SK-N-SH treated with all-trans-retinoic acid at 6 μM for 48 hours (cell line): Measurements from ENCODE around the gene ZBTB5.
"Not testable (repeated sequence)": the region's sequence is repeated elsewhere in the genome, so short reads cannot be mapped to it uniquely, and the experiment has no call there.

Source experiments
- ATAC-seq: fragments of 200-7000 bp; cut with Tn5 transposase; 3 replicates; pipeline ENCODE4 v1.9.1; 2020; ENCODE audit warnings: mild to moderate bottlenecking, moderate library complexity
- ARNTL ChIP-seq: fragments of 450-650 bp; formaldehyde crosslinking; IDR thresholded peaks from 2 replicates; pipeline ENCODE4 v1.5.0; 2020; ENCODE audit warnings: low read depth, mild to moderate bottlenecking, moderate library complexity, borderline replicate concordance
- BACH2 ChIP-seq: fragments of 250-450 bp; sonication (Bioruptor Pico); IDR thresholded peaks from 2 replicates; pipeline ENCODE4 v1.9.0; 2021; ENCODE audit warnings: mild to moderate bottlenecking, borderline replicate concordance
- CSDC2 ChIP-seq: fragments of 250-450 bp; sonication (Bioruptor Pico); IDR thresholded peaks from 2 replicates; pipeline ENCODE4 v1.5.0; 2020; ENCODE audit warnings: mild to moderate bottlenecking, moderate library complexity
- ESRRG ChIP-seq: fragments of 250-450 bp; sonication (Bioruptor Pico); IDR thresholded peaks from 2 replicates; pipeline ENCODE4 v1.6.1; 2021; ENCODE audit warnings: mild to moderate bottlenecking
- GLIS3 ChIP-seq: fragments of 250-450 bp; sonication (Bioruptor Pico); IDR thresholded peaks from 2 replicates; pipeline ENCODE4 v1.5.0; 2020; ENCODE audit warnings: mild to moderate bottlenecking, moderate library complexity
- ISL1 ChIP-seq: fragments of 250-450 bp; sonication (Bioruptor Pico); IDR thresholded peaks from 2 replicates; pipeline ENCODE4 v2.1.2; 2022; ENCODE audit warnings: mild to moderate bottlenecking, moderate library complexity
- PATZ1 ChIP-seq: fragments of 250-450 bp; sonication (Bioruptor Pico); IDR thresholded peaks from 2 replicates; pipeline ENCODE4 v1.8.0; 2020; ENCODE audit warnings: mild to moderate bottlenecking, moderate library complexity, borderline replicate concordance
- PPARA ChIP-seq: fragments of 250-450 bp; sonication (Bioruptor Pico); IDR thresholded peaks from 2 replicates; pipeline ENCODE4 v1.5.0; 2020; ENCODE audit warnings: mild to moderate bottlenecking, borderline replicate concordance
- RARB ChIP-seq: fragments of 250-450 bp; sonication (Bioruptor Pico); IDR thresholded peaks from 2 replicates; pipeline ENCODE4 v1.8.0; 2021; ENCODE audit warnings: mild to moderate bottlenecking, moderate library complexity
- SNAI2 ChIP-seq: fragments of 250-450 bp; sonication (Bioruptor Pico); IDR thresholded peaks from 2 replicates; pipeline ENCODE4 v1.5.0; 2020; ENCODE audit warnings: mild to moderate bottlenecking, moderate library complexity
- TCF4 ChIP-seq: fragments of 250-450 bp; sonication (Bioruptor Pico); IDR thresholded peaks from 2 replicates; pipeline ENCODE4 v1.8.0; 2021; ENCODE audit warnings: mild to moderate bottlenecking, moderate library complexity, borderline replicate concordance
- TSHZ2 ChIP-seq: fragments of 250-450 bp; sonication (Bioruptor Pico); IDR thresholded peaks from 2 replicates; pipeline ENCODE4 v1.5.0; 2020; ENCODE audit warnings: mild to moderate bottlenecking, moderate library complexity
- ZC3H10 ChIP-seq: fragments of 250-450 bp; sonication (Bioruptor Pico); IDR thresholded peaks from 2 replicates; pipeline ENCODE4 v1.5.1; 2021; ENCODE audit warnings: mild to moderate bottlenecking, moderate library complexity
- ZFP30 ChIP-seq: fragments of 450-650 bp; formaldehyde crosslinking; IDR thresholded peaks from 2 replicates; pipeline ENCODE4 v1.5.0; 2022; ENCODE audit warnings: mild to moderate bottlenecking, moderate library complexity
- ZNF565 ChIP-seq: fragments of 450-650 bp; formaldehyde crosslinking; conservative IDR thresholded peaks from 2 replicates; pipeline ENCODE4 v1.5.0; 2020; ENCODE audit warnings: low read depth, mild to moderate bottlenecking, moderate library complexity
- ZNF70 ChIP-seq: fragments of 450-650 bp; formaldehyde crosslinking; IDR thresholded peaks from 2 replicates; pipeline ENCODE4 v1.5.0; 2020; ENCODE audit warnings: mild to moderate bottlenecking, moderate library complexity
- TF ChIP-seq, protein P1 (sequence below): fragments of 250-450 bp; sonication (Bioruptor Pico); IDR thresholded peaks from 2 replicates; pipeline ENCODE4 v1.5.1; 2021; ENCODE audit warnings: mild to moderate bottlenecking, moderate library complexity

Gene ZBTB5, protein sequence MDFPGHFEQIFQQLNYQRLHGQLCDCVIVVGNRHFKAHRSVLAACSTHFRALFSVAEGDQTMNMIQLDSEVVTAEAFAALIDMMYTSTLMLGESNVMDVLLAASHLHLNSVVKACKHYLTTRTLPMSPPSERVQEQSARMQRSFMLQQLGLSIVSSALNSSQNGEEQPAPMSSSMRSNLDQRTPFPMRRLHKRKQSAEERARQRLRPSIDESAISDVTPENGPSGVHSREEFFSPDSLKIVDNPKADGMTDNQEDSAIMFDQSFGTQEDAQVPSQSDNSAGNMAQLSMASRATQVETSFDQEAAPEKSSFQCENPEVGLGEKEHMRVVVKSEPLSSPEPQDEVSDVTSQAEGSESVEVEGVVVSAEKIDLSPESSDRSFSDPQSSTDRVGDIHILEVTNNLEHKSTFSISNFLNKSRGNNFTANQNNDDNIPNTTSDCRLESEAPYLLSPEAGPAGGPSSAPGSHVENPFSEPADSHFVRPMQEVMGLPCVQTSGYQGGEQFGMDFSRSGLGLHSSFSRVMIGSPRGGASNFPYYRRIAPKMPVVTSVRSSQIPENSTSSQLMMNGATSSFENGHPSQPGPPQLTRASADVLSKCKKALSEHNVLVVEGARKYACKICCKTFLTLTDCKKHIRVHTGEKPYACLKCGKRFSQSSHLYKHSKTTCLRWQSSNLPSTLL

GRCh38 chr9:37465249-37466036, at the start of gene ZBTB5:
Gene ZBTB5 (minus strand): TSS chr9:37465450. CDS start chr9:37442551, 22,899 bp downstream.
- ATAC-seq: peak; percentile 86

DNA sequence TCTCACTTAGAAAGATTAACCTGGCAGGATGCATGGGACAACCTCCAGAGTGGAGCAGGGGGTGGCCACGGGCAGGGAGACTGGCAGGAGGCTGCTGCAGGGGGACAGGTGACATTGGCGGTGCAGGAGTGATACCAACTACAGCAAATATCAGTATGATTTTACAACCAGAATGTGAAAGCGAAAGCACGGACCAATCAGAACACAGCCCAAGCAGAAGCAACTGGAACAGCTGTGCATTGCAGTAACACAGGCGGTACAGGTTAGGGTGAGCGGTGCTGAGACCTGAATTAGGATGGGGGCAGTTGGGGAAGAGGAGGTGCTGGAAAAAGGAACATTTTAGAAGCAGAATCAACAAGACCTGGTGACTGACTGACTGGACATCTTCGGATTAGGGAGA, 49.7 kb upstream of the ZBTB5 start:
- ATAC-seq: no peak
- TF ChIP-seq TSHZ2 (CRISPR knock-in tag) (no peak), ESRRG (no peak), PPARA (CRISPR knock-in tag) (no peak), CSDC2 (CRISPR knock-in tag) (no peak), ZNF70 (no peak), ZC3H10 (no peak), TCF4 (CRISPR knock-in tag) (no peak), GLIS3 (no peak), SNAI2 (CRISPR knock-in tag) (no peak), RARB (CRISPR knock-in tag) (no peak), ZFP30 (no peak), ARNTL (CRISPR knock-in tag) (no peak), BACH2 (CRISPR knock-in tag) (no peak)
- TF ChIP-seq, protein P1, sequence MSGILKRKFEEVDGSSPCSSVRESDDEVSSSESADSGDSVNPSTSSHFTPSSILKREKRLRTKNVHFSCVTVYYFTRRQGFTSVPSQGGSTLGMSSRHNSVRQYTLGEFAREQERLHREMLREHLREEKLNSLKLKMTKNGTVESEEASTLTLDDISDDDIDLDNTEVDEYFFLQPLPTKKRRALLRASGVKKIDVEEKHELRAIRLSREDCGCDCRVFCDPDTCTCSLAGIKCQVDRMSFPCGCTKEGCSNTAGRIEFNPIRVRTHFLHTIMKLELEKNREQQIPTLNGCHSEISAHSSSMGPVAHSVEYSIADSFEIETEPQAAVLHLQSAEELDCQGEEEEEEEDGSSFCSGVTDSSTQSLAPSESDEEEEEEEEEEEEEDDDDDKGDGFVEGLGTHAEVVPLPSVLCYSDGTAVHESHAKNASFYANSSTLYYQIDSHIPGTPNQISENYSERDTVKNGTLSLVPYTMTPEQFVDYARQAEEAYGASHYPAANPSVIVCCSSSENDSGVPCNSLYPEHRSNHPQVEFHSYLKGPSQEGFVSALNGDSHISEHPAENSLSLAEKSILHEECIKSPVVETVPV: no peak

More at GRCh38 chr9:37465249-37466036, at the start of gene ZBTB5:
- TF ChIP-seq, protein P1: no peak
- TF ChIP-seq ESRRG: no peak
- no peak for TF ChIP-seq ZNF70
- no peak for TF ChIP-seq TSHZ2 (CRISPR knock-in tag)
- no peak for TF ChIP-seq PATZ1 (CRISPR knock-in tag)
- TF ChIP-seq ISL1 (CRISPR knock-in tag): no peak
- TF ChIP-seq TCF4 (CRISPR knock-in tag): no peak
- TF ChIP-seq ZNF565 (CRISPR knock-in tag): no peak
- TF ChIP-seq PPARA (CRISPR knock-in tag): no peak
- TF ChIP-seq RARB (CRISPR knock-in tag): no peak
- TF ChIP-seq GLIS3: no peak

DNA sequence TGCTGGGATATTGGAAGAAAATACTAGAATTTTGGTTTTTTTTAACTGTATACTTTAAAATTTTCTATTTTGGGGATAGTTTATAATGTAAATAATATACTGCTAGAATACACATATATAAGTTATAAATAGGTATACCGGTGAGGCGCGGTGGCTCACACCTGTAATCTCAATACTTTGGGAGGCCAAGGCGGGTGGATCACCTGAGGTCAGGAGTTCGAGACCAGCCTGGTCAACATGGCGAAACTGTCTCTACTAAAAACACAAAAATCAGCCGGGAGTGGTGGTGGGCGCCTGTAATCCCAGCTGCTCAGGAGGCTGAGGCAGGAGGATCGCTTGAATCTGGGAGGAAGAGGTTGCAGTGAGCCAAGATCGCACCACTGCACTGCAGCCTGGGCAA, 49.2 kb upstream of the ZBTB5 start:
- not testable (repeated sequence) for ATAC-seq
